ENCODE data around the gene GYS1. TPM values are rescaled to one million over a fixed set of nuclear protein-coding genes. Genes with fewer than 3 reads are reported as not detected.
"Not testable (repeated sequence)": the region's sequence is repeated elsewhere in the genome, so short reads cannot be mapped to it uniquely, and the experiment has no call there.

The GYS1 gene
- total and polyA plus RNA-seq, 8 donors, result 42.5 to 56.3 (median 48.7) TPM

GRCh38 chr19:49036815-49037214 is 43.7 kb upstream of the GYS1 start, which contains the start of gene CGB1:
Gene CGB1 (minus strand): TSS chr19:49036895. CDS start chr19:49036711, 184 bp downstream.
- H3K4me3 ChIP-seq; H3K36me3 ChIP-seq; H3K9me3 ChIP-seq; ATAC-seq; H3K27ac ChIP-seq; H3K27me3 ChIP-seq; intact Hi-C loops (cut with DNase I); H3K4me1 ChIP-seq; DNase-seq: not testable (repeated sequence)
- TF ChIP-seq, protein P1, sequence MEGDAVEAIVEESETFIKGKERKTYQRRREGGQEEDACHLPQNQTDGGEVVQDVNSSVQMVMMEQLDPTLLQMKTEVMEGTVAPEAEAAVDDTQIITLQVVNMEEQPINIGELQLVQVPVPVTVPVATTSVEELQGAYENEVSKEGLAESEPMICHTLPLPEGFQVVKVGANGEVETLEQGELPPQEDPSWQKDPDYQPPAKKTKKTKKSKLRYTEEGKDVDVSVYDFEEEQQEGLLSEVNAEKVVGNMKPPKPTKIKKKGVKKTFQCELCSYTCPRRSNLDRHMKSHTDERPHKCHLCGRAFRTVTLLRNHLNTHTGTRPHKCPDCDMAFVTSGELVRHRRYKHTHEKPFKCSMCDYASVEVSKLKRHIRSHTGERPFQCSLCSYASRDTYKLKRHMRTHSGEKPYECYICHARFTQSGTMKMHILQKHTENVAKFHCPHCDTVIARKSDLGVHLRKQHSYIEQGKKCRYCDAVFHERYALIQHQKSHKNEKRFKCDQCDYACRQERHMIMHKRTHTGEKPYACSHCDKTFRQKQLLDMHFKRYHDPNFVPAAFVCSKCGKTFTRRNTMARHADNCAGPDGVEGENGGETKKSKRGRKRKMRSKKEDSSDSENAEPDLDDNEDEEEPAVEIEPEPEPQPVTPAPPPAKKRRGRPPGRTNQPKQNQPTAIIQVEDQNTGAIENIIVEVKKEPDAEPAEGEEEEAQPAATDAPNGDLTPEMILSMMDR (IDR thresholded peaks at IDR 0.05), result peak in 1 of 2 donors; percentile 28

DNA sequence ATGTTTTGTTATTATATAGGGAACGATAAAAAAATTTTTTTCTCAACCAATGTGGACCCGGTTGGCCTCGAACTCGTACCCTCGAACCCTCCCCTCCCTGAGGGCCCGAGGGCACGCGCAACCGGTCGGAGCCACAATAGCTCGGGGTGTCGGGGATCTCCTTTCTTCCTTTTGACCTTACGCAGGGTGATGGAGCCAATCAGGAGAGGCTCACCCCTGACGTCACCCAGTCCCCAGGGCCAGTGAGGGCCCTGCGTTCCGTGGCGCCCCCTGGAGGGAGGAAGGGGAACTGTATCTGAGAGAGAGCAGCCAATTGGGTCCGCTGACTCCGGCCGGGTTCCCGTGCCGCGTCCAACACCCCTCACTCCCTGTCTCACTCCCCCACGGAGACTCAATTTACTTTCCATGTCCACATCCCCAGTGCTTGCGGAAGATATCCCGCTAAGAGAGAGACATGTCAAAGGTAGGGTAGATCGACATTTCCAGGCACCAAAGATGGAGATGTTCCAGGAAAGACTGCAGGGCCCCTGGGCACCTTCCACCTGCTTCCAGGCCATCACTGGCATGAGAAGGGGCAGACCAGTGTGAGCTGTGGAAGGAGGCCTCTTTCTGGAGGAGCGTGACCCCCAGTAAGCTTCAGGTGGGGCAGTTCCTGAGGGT is 38.7 kb upstream of the GYS1 start, which contains the start of gene CGB2:
Gene CGB2 (plus strand): TSS at position 249 of the 660 bp plus-strand sequence. CDS start 206 bp downstream, at position 455.
- H3K4me3 ChIP-seq; H3K36me3 ChIP-seq; H3K4me1 ChIP-seq; H3K27me3 ChIP-seq; H3K27ac ChIP-seq; H3K9me3 ChIP-seq; intact Hi-C loops (cut with DNase I); ATAC-seq: not testable (repeated sequence)
- TF ChIP-seq, protein P1 (IDR thresholded peaks at IDR 0.05), result peak in 1 of 2 donors; percentile 25
- DNase-seq, result peak in 1 of 4 donors; percentile 69

DNA sequence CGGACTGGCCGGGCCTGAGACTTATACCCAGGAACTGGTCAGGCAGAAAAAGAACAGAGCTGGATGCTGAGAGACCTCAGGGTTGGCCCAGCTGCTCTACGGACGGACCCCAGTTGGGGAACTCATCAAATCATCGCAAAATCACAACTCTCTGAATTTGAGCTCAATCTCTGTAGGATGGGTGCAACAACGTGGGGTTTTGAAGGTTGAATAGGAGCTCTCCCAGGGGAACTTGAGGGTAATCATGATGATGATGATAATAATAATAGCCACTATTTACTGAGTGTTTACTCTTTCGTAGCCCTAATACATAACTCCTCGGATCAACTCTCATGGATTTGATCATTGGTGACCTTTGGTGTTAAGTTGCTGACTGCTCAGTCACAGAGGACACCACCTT is 37.2 kb upstream of the GYS1 start:
- intact Hi-C loops (cut with DNase I); H3K4me3 ChIP-seq; H3K4me1 ChIP-seq; H3K9me3 ChIP-seq; H3K36me3 ChIP-seq; H3K27me3 ChIP-seq; DNase-seq; H3K27ac ChIP-seq; ATAC-seq: not testable (repeated sequence)

DNA sequence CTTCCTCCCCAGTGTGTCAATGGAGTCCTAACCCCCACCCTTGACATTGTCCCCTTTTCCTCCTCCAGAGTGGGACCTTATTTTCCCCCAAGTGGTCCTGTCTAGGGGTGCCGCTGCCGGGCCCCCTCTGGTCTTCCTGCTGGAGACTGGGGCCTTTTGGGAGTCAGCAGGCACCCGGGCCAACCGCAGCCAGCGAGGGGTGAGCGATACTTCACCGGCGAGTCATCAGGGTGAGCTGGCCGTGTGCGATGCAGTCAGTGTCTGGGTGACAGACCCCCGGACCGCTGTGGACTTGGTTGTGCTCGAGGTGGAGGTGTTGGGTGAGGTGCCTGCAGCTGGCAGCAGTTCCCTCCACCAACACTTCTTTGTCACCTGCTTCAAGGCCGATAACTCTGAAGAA is 36.6 kb upstream of the GYS1 start:
- DNase-seq; H3K27ac ChIP-seq; intact Hi-C loops (cut with DNase I): not testable (repeated sequence)

GRCh38 chr19:49028686-49029085 is 35.6 kb upstream of the GYS1 start:
- H3K36me3 ChIP-seq; H3K4me1 ChIP-seq; DNase-seq; H3K27ac ChIP-seq; H3K4me3 ChIP-seq; H3K27me3 ChIP-seq; H3K9me3 ChIP-seq; ATAC-seq; intact Hi-C loops (cut with DNase I): not testable (repeated sequence)

More for the DNA sequence above, 36.6 kb upstream of the GYS1 start:
- H3K36me3 ChIP-seq, H3K9me3 ChIP-seq, H3K4me3 ChIP-seq, ATAC-seq, H3K27me3 ChIP-seq, H3K4me1 ChIP-seq: not testable (repeated sequence)

- intact Hi-C loops (cut with DNase I); H3K27me3 ChIP-seq; H3K4me3 ChIP-seq; DNase-seq; ATAC-seq; H3K9me3 ChIP-seq; H3K27ac ChIP-seq; H3K4me1 ChIP-seq; H3K36me3 ChIP-seq: not testable (repeated sequence)
These were observed 32.5 kb upstream of the GYS1 start for GRCh38 chr19:49025599-49025998.

DNA sequence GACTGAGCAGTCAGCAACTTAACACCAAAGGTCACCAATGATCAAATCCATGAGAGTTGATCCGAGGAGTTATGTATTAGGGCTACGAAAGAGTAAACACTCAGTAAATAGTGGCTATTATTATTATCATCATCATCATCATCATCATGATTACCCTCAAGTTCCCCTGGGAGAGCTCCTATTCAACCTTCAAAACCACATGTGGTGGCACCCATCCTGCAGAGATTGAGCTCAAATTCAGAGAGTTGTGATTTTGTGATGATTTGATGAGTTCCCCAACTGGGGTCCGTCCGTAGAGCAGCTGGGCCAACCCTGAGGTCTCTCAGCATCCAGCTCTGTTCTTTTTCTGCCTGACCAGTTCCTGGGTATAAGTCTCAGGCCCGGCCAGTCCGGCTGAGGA is 32.0 kb upstream of the GYS1 start:
- H3K27ac ChIP-seq; H3K4me1 ChIP-seq; DNase-seq; intact Hi-C loops (cut with DNase I); H3K36me3 ChIP-seq; H3K4me3 ChIP-seq; H3K9me3 ChIP-seq; ATAC-seq: not testable (repeated sequence)
- H3K27me3 ChIP-seq, result peaks cover 0 to 12% of the 10 kb centered on the region in 2 donors

- H3K4me3 ChIP-seq; ATAC-seq; H3K4me1 ChIP-seq; H3K27ac ChIP-seq; intact Hi-C loops (cut with DNase I); H3K9me3 ChIP-seq; DNase-seq; H3K36me3 ChIP-seq: not testable (repeated sequence)
- peaks cover 0 to 21% of the 10 kb centered on the region in 2 donors for H3K27me3 ChIP-seq
These were observed 31.1 kb upstream of the GYS1 start, which contains the start of gene CGB3 for GRCh38 chr19:49024233-49024632. Gene CGB3 (minus strand): TSS chr19:49024333. CDS start chr19:49023971, 362 bp downstream.
